ENCODE data around the gene WDSUB1. TPM values are rescaled to one million over a fixed set of nuclear protein-coding genes. Genes with fewer than 3 reads are reported as not detected.

The WDSUB1 gene
- total RNA-seq, 1 donor from 2014 or later, result 16.5 TPM

DNA sequence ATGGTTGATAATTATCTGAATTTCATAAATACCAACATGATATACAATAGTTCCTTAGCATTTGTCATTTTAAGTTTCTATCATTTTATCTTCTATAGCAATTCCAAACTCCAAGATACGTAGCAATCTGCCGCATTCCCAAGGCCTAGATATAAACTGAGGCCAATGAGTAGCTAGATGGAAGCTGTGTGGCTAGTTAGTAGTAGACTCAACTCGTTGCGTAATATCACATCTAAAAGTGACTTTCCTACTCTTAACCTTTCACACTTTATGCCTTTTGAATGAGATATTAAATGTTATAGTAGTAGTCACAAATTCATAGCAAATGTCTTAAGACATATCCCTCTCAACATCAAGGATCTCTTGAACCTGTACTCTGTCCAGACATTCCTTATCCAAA lies 33.6 kb downstream of the WDSUB1 start:
- no peak for DNase-seq
- H3K27ac ChIP-seq, result no peak overlapping the region
- TF ChIP-seq, protein P1, sequence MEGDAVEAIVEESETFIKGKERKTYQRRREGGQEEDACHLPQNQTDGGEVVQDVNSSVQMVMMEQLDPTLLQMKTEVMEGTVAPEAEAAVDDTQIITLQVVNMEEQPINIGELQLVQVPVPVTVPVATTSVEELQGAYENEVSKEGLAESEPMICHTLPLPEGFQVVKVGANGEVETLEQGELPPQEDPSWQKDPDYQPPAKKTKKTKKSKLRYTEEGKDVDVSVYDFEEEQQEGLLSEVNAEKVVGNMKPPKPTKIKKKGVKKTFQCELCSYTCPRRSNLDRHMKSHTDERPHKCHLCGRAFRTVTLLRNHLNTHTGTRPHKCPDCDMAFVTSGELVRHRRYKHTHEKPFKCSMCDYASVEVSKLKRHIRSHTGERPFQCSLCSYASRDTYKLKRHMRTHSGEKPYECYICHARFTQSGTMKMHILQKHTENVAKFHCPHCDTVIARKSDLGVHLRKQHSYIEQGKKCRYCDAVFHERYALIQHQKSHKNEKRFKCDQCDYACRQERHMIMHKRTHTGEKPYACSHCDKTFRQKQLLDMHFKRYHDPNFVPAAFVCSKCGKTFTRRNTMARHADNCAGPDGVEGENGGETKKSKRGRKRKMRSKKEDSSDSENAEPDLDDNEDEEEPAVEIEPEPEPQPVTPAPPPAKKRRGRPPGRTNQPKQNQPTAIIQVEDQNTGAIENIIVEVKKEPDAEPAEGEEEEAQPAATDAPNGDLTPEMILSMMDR (IDR thresholded peaks at IDR 0.05), result no peak
- no peaks in the 10 kb centered on the region for H3K27me3 ChIP-seq (ENCODE audit: low read depth)
- H3K4me1 ChIP-seq, result peaks cover 23% of the 10 kb centered on the region
- H3K9me3 ChIP-seq, result no peaks in the 10 kb centered on the region
- no peak overlapping the region for H3K4me3 ChIP-seq
- no peak for ATAC-seq
- intact Hi-C loops (cut with DNase I), result no loop called here
- peaks cover 28% of the 10 kb centered on the region for H3K36me3 ChIP-seq

DNA sequence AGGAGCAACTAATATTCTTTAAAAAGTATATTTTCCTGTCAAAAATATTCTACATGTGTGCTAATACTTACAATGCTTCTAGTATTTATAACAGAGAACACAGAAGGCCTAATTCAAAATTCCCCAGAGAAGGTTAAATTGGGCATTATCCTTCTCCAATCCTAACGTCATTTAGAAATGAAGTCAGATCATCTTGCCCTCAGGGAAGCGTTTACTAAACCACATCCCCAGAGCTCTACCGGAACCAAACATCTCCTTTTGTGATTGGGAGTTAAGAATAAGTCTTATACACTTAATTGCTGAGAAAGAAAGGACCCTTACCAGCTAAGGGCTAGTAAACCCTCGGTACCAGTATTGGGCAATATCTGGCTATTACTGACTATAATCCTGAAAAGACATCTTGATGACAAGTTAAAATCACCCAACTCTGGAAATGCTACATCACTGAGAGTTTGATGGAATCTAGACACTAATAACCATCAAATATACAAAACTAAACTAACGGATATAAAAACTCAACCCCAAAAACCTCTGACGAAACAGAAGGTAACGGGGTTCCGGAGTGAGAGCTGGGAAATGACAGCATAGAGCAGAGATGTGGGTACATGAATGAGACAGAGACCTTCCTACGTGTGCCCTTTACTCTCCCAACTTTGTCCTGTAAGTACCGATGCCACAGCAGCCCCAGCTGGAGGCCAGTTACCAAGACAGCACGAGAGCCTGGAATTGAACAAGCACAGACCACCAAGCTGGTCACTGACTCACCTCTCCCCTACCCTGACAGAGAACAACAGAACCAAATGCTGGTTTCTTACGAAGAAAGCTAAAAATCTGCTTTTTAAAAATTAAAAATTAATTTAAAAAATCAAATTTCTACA lies 35.0 kb downstream of the WDSUB1 start:
- H3K9me3 ChIP-seq, result peaks cover 3% of the 10 kb centered on the region
- TF ChIP-seq, protein P1 (IDR thresholded peaks at IDR 0.05), result no peak
- H3K4me1 ChIP-seq, result peaks cover 23% of the 10 kb centered on the region
- no peak for ATAC-seq
- no peak overlapping the region for H3K4me3 ChIP-seq
- H3K36me3 ChIP-seq, result peaks cover 26% of the 10 kb centered on the region
- intact Hi-C loops (cut with DNase I), result no loop called here
- no peak overlapping the region for H3K27ac ChIP-seq
- no peak for DNase-seq
- no peaks in the 10 kb centered on the region for H3K27me3 ChIP-seq (ENCODE audit: low read depth)

DNA sequence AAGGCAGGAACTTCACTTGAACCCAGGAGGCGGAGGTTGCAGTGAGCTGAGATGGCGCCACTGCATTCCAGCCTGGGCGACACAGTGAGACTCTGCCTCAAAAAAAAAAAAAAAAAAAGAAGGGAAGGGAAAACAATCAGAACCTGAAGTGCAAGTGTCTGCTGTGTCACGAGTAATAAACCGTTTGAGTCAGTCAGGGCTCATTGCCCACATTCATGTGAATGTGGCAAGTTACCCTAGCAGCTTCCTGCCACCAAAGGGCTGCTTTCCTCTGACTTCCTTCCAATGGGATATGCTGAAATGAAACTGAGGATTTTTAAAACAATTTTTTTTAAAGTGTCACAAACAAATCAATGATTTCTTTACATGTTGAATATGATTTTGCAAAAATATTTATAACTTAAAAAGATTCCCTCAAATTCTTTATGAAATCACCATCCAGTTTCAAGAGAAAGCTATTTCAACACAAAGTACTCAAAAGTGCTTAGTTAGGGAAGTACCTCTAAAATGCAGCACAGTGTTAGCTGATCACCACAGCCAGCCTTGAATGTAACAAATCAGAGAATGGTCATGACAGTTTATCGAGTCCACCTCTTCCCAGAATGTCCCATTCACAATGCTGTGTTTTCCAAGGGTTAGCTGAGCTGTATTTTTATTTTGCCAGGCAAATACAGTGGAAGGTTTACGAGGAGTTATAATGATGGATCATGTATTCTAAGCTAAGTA lies 36.4 kb downstream of the WDSUB1 start:
- peak; percentile 55 for DNase-seq
- H3K4me1 ChIP-seq, result peaks cover 23% of the 10 kb centered on the region
- H3K36me3 ChIP-seq, result peaks cover 16% of the 10 kb centered on the region
- peak; percentile 89 to 93 for ATAC-seq
- peaks cover 4% of the 10 kb centered on the region for H3K9me3 ChIP-seq
- H3K4me3 ChIP-seq, result no peak overlapping the region
- peak overlapping the region; percentile 73 for H3K27ac ChIP-seq
- TF ChIP-seq, protein P1 (IDR thresholded peaks at IDR 0.05), result no peak
- intact Hi-C loops (cut with DNase I), result no loop called here
- no peaks in the 10 kb centered on the region for H3K27me3 ChIP-seq (ENCODE audit: low read depth)

DNA sequence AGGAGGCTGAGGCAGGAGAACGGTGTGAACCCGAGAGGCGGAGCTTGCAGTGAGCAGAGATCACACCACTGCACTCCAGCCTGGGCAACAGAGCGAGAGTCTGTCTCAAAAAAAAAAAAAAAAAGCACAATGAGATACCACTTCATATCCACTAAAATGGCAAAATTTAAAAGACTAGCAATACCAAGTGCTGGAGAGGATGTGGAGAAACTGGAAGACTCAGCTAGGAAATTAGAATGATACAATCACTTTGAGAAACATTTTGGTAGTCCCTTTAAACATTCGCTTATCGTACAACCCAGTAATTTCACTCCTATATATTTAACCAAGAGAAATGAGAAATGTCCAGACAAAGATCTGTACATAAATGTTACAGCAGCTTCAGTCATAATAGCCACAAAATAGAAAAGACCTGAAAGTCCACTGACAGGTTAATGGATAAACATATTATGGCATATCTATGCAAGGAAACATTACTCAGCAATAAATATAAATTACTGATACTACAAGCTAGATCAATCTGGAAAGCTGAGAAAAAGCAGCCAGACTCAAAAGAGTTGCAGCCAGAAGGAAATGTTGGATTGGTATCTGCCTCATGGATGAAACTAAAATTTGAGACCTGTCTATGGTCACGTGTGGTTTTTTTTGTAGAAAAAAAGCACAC lies 40.0 kb downstream of the WDSUB1 start:
- peaks cover 4% of the 10 kb centered on the region for H3K9me3 ChIP-seq
- intact Hi-C loops (cut with DNase I), result no loop called here
- H3K27ac ChIP-seq, result no peak overlapping the region
- no peaks in the 10 kb centered on the region for H3K27me3 ChIP-seq (ENCODE audit: low read depth)
- TF ChIP-seq, protein P1 (IDR thresholded peaks at IDR 0.05), result no peak
- no peak overlapping the region for H3K4me3 ChIP-seq
- H3K4me1 ChIP-seq, result peaks cover 23% of the 10 kb centered on the region
- H3K36me3 ChIP-seq, result peaks cover 23% of the 10 kb centered on the region
- no peak for ATAC-seq
- no peak for DNase-seq

DNA sequence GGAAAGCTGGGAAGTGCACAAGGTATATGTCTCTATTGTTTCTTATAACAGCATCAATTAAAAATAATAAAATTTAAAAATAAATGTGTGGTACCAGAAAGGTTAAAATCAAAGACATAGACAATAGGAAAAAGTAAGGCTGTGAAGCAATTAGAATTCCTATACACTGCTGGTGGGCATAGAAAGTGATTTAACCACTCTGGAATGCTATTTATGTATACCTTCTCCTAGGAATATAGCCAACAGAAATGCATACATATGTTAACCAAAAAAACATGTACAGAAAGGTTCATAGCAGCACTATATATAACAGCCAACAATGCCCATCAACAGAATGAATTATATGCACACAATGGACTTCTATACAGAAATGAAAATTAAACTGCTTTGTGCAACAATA lies 43.0 kb downstream of the WDSUB1 start:
- TF ChIP-seq, protein P1 (IDR thresholded peaks at IDR 0.05), result no peak
- H3K4me1 ChIP-seq, result no peaks in the 10 kb centered on the region

More for the DNA sequence above, 43.0 kb downstream of the WDSUB1 start:
- no peak overlapping the region for H3K27ac ChIP-seq
- H3K9me3 ChIP-seq, result peaks cover 4% of the 10 kb centered on the region
- DNase-seq, result no peak
- H3K27me3 ChIP-seq (ENCODE audit: low read depth), result no peaks in the 10 kb centered on the region
- no peak overlapping the region for H3K4me3 ChIP-seq
- H3K36me3 ChIP-seq, result peaks cover 50% of the 10 kb centered on the region
- intact Hi-C loops (cut with DNase I), result no loop called here
- no peak for ATAC-seq

Measured in lower lobe of right lung (tissue), 2 donors.